Neural progenitor cell (in vitro differentiated cells): ENCODE measurements around the gene KCNMA1.

Experiments used
- EZH2 ChIP-seq: fragments of 200-600 bp; sonication (generic); IDR thresholded peaks from 2 replicates; pipeline ENCODE4 v1.6.1; 2017; ENCODE audit warnings: antibody characterized with exemption, mild to moderate bottlenecking, moderate library complexity
- TF ChIP-seq, protein P1 (sequence below): fragments of 200-600 bp; sonication (generic); IDR thresholded peaks from 2 replicates; pipeline ENCODE4 v1.5.1; 2017; ENCODE audit warnings: antibody characterized with exemption, mild to moderate bottlenecking

DNA sequence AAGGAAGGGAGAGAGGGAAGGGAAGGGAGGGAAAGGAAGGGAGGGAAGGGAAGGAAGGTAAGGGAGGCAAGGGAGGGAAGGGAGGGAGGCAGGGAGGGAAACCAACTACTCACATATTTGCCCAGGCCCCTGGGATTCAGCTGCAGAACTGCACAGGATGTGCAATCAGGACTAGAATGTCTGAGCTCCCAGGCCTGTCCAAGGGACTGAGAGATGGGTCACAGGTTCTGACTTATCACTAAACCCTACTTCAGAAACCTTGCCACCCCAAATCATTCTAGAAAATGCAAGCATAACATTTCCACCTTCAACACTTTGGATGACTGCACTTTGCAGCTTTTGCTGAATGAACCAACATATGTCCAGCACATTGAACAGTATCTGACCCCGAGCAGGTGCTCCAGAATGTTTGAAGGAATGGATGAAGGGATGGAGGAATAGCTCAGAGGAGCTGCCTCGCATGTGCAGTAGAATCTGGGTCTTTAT is 245.3 kb downstream of the KCNMA1 start:
- TF ChIP-seq, protein P1, sequence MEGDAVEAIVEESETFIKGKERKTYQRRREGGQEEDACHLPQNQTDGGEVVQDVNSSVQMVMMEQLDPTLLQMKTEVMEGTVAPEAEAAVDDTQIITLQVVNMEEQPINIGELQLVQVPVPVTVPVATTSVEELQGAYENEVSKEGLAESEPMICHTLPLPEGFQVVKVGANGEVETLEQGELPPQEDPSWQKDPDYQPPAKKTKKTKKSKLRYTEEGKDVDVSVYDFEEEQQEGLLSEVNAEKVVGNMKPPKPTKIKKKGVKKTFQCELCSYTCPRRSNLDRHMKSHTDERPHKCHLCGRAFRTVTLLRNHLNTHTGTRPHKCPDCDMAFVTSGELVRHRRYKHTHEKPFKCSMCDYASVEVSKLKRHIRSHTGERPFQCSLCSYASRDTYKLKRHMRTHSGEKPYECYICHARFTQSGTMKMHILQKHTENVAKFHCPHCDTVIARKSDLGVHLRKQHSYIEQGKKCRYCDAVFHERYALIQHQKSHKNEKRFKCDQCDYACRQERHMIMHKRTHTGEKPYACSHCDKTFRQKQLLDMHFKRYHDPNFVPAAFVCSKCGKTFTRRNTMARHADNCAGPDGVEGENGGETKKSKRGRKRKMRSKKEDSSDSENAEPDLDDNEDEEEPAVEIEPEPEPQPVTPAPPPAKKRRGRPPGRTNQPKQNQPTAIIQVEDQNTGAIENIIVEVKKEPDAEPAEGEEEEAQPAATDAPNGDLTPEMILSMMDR, result no peak
- no peak for TF ChIP-seq EZH2
